GM12878 (cell line): ENCODE measurements around the gene SGCD. TPM values are rescaled to one million over a fixed set of nuclear protein-coding genes. Genes with fewer than 3 reads are reported as not detected.

ENCODE experiments used
- ATAC-seq: fragments of 200-7000 bp; cut with Tn5 transposase; 3 replicates; pipeline ENCODE4 v1.9.1; 2020; ENCODE audit warnings: mild to moderate bottlenecking, moderate library complexity
- BruUV-seq: library from RNA; stranded (reverse); fragments of 400-500 nt; replicated peaks from 2 replicates; lab custom pipeline; 2021; lab: Mats Ljungman, UMichigan
- CTCF ChIA-PET: fragments of 300-600 bp; sonication (Branson Sonifier 250); formaldehyde crosslinking; extraction: SDS; loops from one replicate; lab custom pipeline; 2021; ENCODE audit warnings: inconsistent platforms; lab: Yijun Ruan, JAX
- POLR2A ChIA-PET: fragments of 350-600 bp; formaldehyde crosslinking; extraction: SDS; loops from one replicate; lab custom pipeline; 2021; ENCODE audit warnings: inconsistent platforms; lab: Charles Lee
- RAD21 ChIA-PET: fragments of 300-600 bp; sonication (Branson Sonifier 250); formaldehyde crosslinking; loops from one replicate; lab custom pipeline; 2023; ENCODE audit warnings: antibody characterized with exemption; ENCODE audit not compliant: unreplicated experiment; lab: Charles Lee
- SMC1A ChIA-PET: fragments of 300-600 bp; sonication (Branson Sonifier 250); formaldehyde crosslinking; loops from one replicate; lab custom pipeline; 2023; ENCODE audit not compliant: unreplicated experiment, uncharacterized antibody; lab: Charles Lee
- DNase-seq: peaks from one replicate; pipeline ENCODE4 v3.0.0-alpha.2; 2011; ENCODE audit warnings: low read depth, low spot score
- FAIRE-seq: peaks from 3 replicates; lab custom pipeline; 2011; peaks lifted over from hg19 to GRCh38; lab: Jason Lieb, UNC
- H2AFZ ChIP-seq: 2 replicates; pipeline ENCODE4 v1.6.0; 2011; ENCODE audit warnings: low read depth, low read length, control low read depth; ENCODE audit not compliant: control insufficient read depth
- H3K27ac ChIP-seq: 2 replicates; pipeline ENCODE4 v1.5.1; 2011; ENCODE audit warnings: control low read depth; ENCODE audit not compliant: control insufficient read depth, insufficient read depth
- H3K27me3 ChIP-seq, 2 experiments: replicated peaks in 1 of 2; 2 replicates each; pipeline versions ENCODE4 v1.6.0 to v1.6.1; 2011; ENCODE audit warnings: low read length in 1 of 2; ENCODE audit not compliant: control insufficient read depth in 2 of 2, insufficient read depth in 2 of 2
- H3K36me3 ChIP-seq, 2 experiments: 2 replicates each; pipeline ENCODE4 v1.5.1; 2011; ENCODE audit warnings: low read length in 1 of 2; ENCODE audit not compliant: control insufficient read depth in 2 of 2, insufficient read depth in 2 of 2
- H3K4me1 ChIP-seq: 2 replicates; pipeline ENCODE4 v1.6.1; 2011; ENCODE audit warnings: mild to moderate bottlenecking, low read length, moderate library complexity, mixed read lengths; ENCODE audit not compliant: control insufficient read depth, insufficient read depth
- H3K4me2 ChIP-seq: 2 replicates; pipeline ENCODE4 v1.6.0; 2011; ENCODE audit warnings: control low read depth; ENCODE audit not compliant: control insufficient read depth, insufficient read depth
- H3K4me3 ChIP-seq: fragments of 200-600 bp; sonication (generic); 2 replicates; pipeline ENCODE4 v1.5.1; 2016
- H3K79me2 ChIP-seq: 2 replicates; pipeline ENCODE4 v1.6.0; 2011; ENCODE audit warnings: low read length; ENCODE audit not compliant: control insufficient read depth, insufficient read depth
- H3K9ac ChIP-seq: 2 replicates; pipeline ENCODE4 v1.8.0; 2011; ENCODE audit warnings: low read length, control low read depth, mixed read lengths; ENCODE audit not compliant: control insufficient read depth, insufficient read depth
- H3K9me3 ChIP-seq: replicated peaks from 3 replicates; pipeline ENCODE4 v1.5.1; 2011; ENCODE audit warnings: mild to moderate bottlenecking, low read length; ENCODE audit not compliant: control insufficient read depth, insufficient read depth
- H4K20me1 ChIP-seq: 2 replicates; pipeline ENCODE4 v1.6.0; 2011; ENCODE audit not compliant: control insufficient read depth, insufficient read depth
- BRCA1 ChIP-seq: IDR thresholded peaks from 2 replicates; pipeline ENCODE4 v1.6.1; 2011; ENCODE audit warnings: low read depth, low read length, improper control_type of control experiment
- IKZF2 ChIP-seq, 2 experiments: fragments of 450-650 bp; IDR thresholded peaks; 2 replicates each; pipeline ENCODE4 v1.6.1; 2017; ENCODE audit warnings: mild to moderate bottlenecking in 2 of 2, moderate library complexity in 2 of 2
- IRF5 ChIP-seq: fragments of 450-650 bp; IDR thresholded peaks from 2 replicates; pipeline ENCODE4 v1.6.1; 2017; ENCODE audit warnings: borderline replicate concordance
- NR2C1 ChIP-seq: fragments of 450-650 bp; IDR thresholded peaks from 2 replicates; pipeline ENCODE4 v1.6.1; 2017; ENCODE audit warnings: antibody characterized with exemption, mild to moderate bottlenecking, moderate library complexity
- NRF1 ChIP-seq: conservative IDR thresholded peaks from 2 replicates; pipeline ENCODE4 v1.6.1; 2011; ENCODE audit warnings: mild to moderate bottlenecking, low read depth, low read length, improper control_type of control experiment
- PAX5 ChIP-seq: IDR thresholded peaks from 2 replicates; pipeline ENCODE4 v1.6.1; 2011; ENCODE audit warnings: low read depth, low read length, borderline replicate concordance
- PBX3 ChIP-seq: IDR thresholded peaks from 2 replicates; pipeline ENCODE4 v1.6.1; 2011; ENCODE audit warnings: mild to moderate bottlenecking, low read depth, low read length, moderate library complexity; ENCODE audit not compliant: insufficient replicate concordance
- SMARCA5 ChIP-seq: fragments of 450-650 bp; IDR thresholded peaks from 2 replicates; pipeline ENCODE4 v1.6.1; 2017; ENCODE audit warnings: mild to moderate bottlenecking
- SPI1 ChIP-seq: IDR thresholded peaks from 2 replicates; pipeline ENCODE4 v1.6.1; 2011; ENCODE audit warnings: low read depth, mild to moderate bottlenecking, low read length, moderate library complexity, borderline replicate concordance; ENCODE audit not compliant: insufficient read depth
- STAT1 ChIP-seq: fragments of 450-650 bp; conservative IDR thresholded peaks from 2 replicates; pipeline ENCODE4 v1.6.1; 2014; ENCODE audit warnings: antibody characterized with exemption, mild to moderate bottlenecking
- ZNF384 ChIP-seq: IDR thresholded peaks from 2 replicates; pipeline ENCODE4 v1.6.1; 2012; ENCODE audit warnings: low read depth, mild to moderate bottlenecking, low read length, improper control_type of control experiment, borderline replicate concordance
- WGBS: methylation state at CpG from one replicate; pipeline ENCODE4 v1.1.6; 2016; ENCODE audit warnings: low lambda C conversion rate; ENCODE audit not compliant: insufficient replicate concordance, insufficient coverage; ENCODE audit errors: missing lambda C conversion rate; 5-methylcytosine and 5-hydroxymethylcytosine counted together
- in situ Hi-C: fragments of 300-500 bp; cut with MboI; formaldehyde crosslinking; loops from 9 replicates; pipeline ENCODE4 v1.14.3; 2018; ENCODE audit warnings: mixed read lengths
- intact Hi-C: fragments of 100-400 bp; cut with micrococcal nuclease; formaldehyde crosslinking; loops from one replicate; pipeline ENCODE4 v1.14.2; 2022; ENCODE audit not compliant: unreplicated experiment
- polyA plus RNA-seq, 11 experiments: library from polyadenylated mRNA; depleted of rRNA in 4 of 11; unstranded in 6 of 11; stranded (reverse) in 5 of 11; fragments of >200 nt; fragmentation: Nextera tagmentation in 4 of 11; fragmentation: Illumina TruSeq in 1 of 11; extraction: Ambion mirVana in 4 of 11; extraction: Trizol in 1 of 11; gene quantifications; 1 replicate in 1 of 11; 2 replicates in 10 of 11; pipeline versions ENCODE4 v1.2.1 to v1.2.3, GENCODE V29; 2011 to 2016; ENCODE audit warnings: inconsistent platforms in 2 of 11, missing spikeins in 2 of 11, low read depth in 1 of 11
- total RNA-seq, 4 experiments: library from RNA; depleted of rRNA in 3 of 4; stranded (reverse); fragments of >200 nt in 3 of 4; fragmentation: Illumina TruSeq in 1 of 4; extraction: Trizol in 1 of 4; gene quantifications; 2 replicates each; pipeline versions ENCODE4 v1.2.1 to v1.2.3, GENCODE V29; 2013 to 2021

SGCD gene
- total and polyA plus RNA-seq, 10 of the 15 experiments (the other 5 are each of a cell fraction or from before 2014, with no cell fraction given) = 0.06 TPM; not detected in 9

- intact Hi-C loops = no loop called here
- Histone ChIP-seq H4K20me1 (no peaks in the 10 kb centered on the region), H2AFZ (no peak overlapping the region), H3K4me2 (no peak overlapping the region), H3K79me2 (no peaks in the 10 kb centered on the region), H3K9me3 (no peaks in the 10 kb centered on the region), H3K27ac (no peak overlapping the region), H3K9ac (no peak overlapping the region), H3K36me3 (no peaks in the 10 kb centered on the region), H3K4me3 (no peak overlapping the region), H3K27me3 (no peaks in the 10 kb centered on the region), H3K4me1 (no peaks in the 10 kb centered on the region)
- TF ChIP-seq SPI1 = no peak
- POLR2A ChIA-PET = no interaction called here
- 18% methylated on average over 4 of the region's 4 CpGs for WGBS
- DNase-seq (no peak), ATAC-seq (peak; percentile 36; the same call in 2 of the 3 replicates), FAIRE-seq (no peak)
- no TSS peak for BruUV-seq
- SMC1A ChIA-PET = no interaction called here
- CTCF ChIA-PET = no interaction called here
- RAD21 ChIA-PET = no interaction called here
- in situ Hi-C loops = no loop called here
Observed at GRCh38 chr5:156532921-156533320, 206.0 kb downstream of the SGCD start.

- RAD21 ChIA-PET = no interaction called here
- Histone ChIP-seq H3K9me3 (no peaks in the 10 kb centered on the region), H3K9ac (no peak overlapping the region), H3K36me3 (no peaks in the 10 kb centered on the region), H4K20me1 (no peaks in the 10 kb centered on the region), H3K4me1 (no peaks in the 10 kb centered on the region), H3K27me3 (no peaks in the 10 kb centered on the region; a peak in 1 of 4 replicates), H3K27ac (no peak overlapping the region), H2AFZ (no peak overlapping the region)
- FAIRE-seq = no peak
- CTCF ChIA-PET = no interaction called here
- ATAC-seq = no peak
- 19% methylated on average over 2 of the region's 2 CpGs for WGBS
- BruUV-seq = no TSS peak
- DNase-seq = no peak
- intact Hi-C loops = no loop called here
- TF ChIP-seq NR2C1 (no peak), IKZF2 (IDR thresholded peaks at IDR 0.05) (no peak), ZNF384 (no peak), STAT1 (no peak), NRF1 (no peak), SMARCA5 (no peak), PBX3 (no peak), PAX5 (no peak), IRF5 (no peak), BRCA1 (no peak)
- TF ChIP-seq, all 136 proteins: peak for 0
- in situ Hi-C loops = no loop called here
- Histone ChIP-seq H3K4me2 (no peak overlapping the region), H3K4me3 (no peak overlapping the region), H3K79me2 (no peaks in the 10 kb centered on the region)
- POLR2A ChIA-PET = no interaction called here
- SMC1A ChIA-PET = no interaction called here
Observed at GRCh38 chr5:156534085-156534484, 207.1 kb downstream of the SGCD start.
